HepG2 (cell line): Measurements from ENCODE around the gene RRAD. TPM values are rescaled to one million over a fixed set of nuclear protein-coding genes. Genes with fewer than 3 reads are reported as not detected.

Source experiments
- ATAC-seq: fragments of 200-7000 bp; cut with Tn5 transposase; 3 replicates; pipeline ENCODE4 v1.9.1; 2020; ENCODE audit warnings: mild to moderate bottlenecking, moderate library complexity
- BruUV-seq: library from RNA; stranded (reverse); fragments of 400-500 nt; replicated peaks from 2 replicates; lab custom pipeline; 2021; lab: Mats Ljungman, UMichigan
- CTCF ChIA-PET: fragments of 300-600 bp; formaldehyde crosslinking; extraction: SDS; loops from one replicate; lab custom pipeline; 2021; ENCODE audit warnings: low total read pairs, inconsistent platforms, low intra/inter-chr PET ratio; lab: Yijun Ruan, JAX
- POLR2A ChIA-PET: fragments of 350-600 bp; sonication (Branson Sonifier 250); formaldehyde crosslinking; loops from one replicate; lab custom pipeline; 2020; ENCODE audit warnings: antibody characterized with exemption, inconsistent platforms; lab: Yijun Ruan, JAX
- DNase-seq: peaks from one replicate; pipeline ENCODE4 v3.0.0-alpha.2; 2015; ENCODE audit warnings: low spot score
- FAIRE-seq: peaks from 3 replicates; lab custom pipeline; 2011; peaks lifted over from hg19 to GRCh38; lab: Jason Lieb, UNC
- H2AFZ ChIP-seq: one replicate; pipeline ENCODE4 v1.6.1; 2011; ENCODE audit warnings: low read length, inconsistent platforms
- H3K27ac ChIP-seq: fragments of 300-600 bp; 3 replicates; pipeline ENCODE4 v1.8.0; 2011; ENCODE audit warnings: mixed run types, mild to moderate bottlenecking, mixed read lengths, low read length, inconsistent platforms; ENCODE audit not compliant: insufficient read depth; ENCODE audit errors: extremely low read length
- H3K27me3 ChIP-seq, 2 experiments: fragments of 200-600 bp in 1 of 2; 2 replicates in 1 of 2; 3 replicates in 1 of 2; pipeline versions ENCODE4 v1.6.0 to v1.8.0; 2011; ENCODE audit warnings: low read length in 2 of 2, mild to moderate bottlenecking in 2 of 2, moderate library complexity in 2 of 2, inconsistent platforms in 1 of 2; ENCODE audit not compliant: insufficient read depth in 2 of 2, control insufficient read depth in 1 of 2
- H3K36me3 ChIP-seq, 2 experiments: fragments of 200-600 bp in 1 of 2; replicated peaks in 1 of 2; 2 replicates in 1 of 2; 3 replicates in 1 of 2; pipeline versions ENCODE4 v1.5.1 to v1.8.0; 2011; ENCODE audit warnings: low read length in 2 of 2, inconsistent platforms in 1 of 2; ENCODE audit not compliant: insufficient read depth in 2 of 2, control insufficient read depth in 1 of 2
- H3K4me1 ChIP-seq: 2 replicates; pipeline ENCODE4 v1.5.1; 2012; ENCODE audit warnings: low read length, inconsistent platforms; ENCODE audit not compliant: insufficient read depth
- H3K4me2 ChIP-seq: 2 replicates; pipeline ENCODE4 v1.6.0; 2011; ENCODE audit warnings: low read depth, low read length, inconsistent platforms
- H3K4me3 ChIP-seq, 3 experiments: fragments of 200-600 bp in 1 of 3; sonication (generic), shearing (Covaris generic) in 1 of 3; replicated peaks in 1 of 3; 2 replicates each; pipeline ENCODE4 v1.5.1; 2011 to 2016; ENCODE audit warnings: low read length in 3 of 3, inconsistent platforms in 2 of 3, low read depth in 2 of 3, mild to moderate bottlenecking in 2 of 3, control low read depth in 1 of 3, mixed read lengths in 1 of 3; ENCODE audit not compliant: insufficient read depth in 1 of 3
- H3K79me2 ChIP-seq: one replicate; pipeline ENCODE4 v1.6.1; 2011; ENCODE audit warnings: low read length, inconsistent platforms; ENCODE audit not compliant: insufficient read depth
- H3K9ac ChIP-seq: 2 replicates; pipeline ENCODE4 v1.6.0; 2011; ENCODE audit warnings: mild to moderate bottlenecking, low read depth, low read length, inconsistent platforms; ENCODE audit not compliant: insufficient read depth
- H3K9me3 ChIP-seq: 2 replicates; pipeline ENCODE4 v1.5.1; 2012; ENCODE audit warnings: mild to moderate bottlenecking, low read length
- H4K20me1 ChIP-seq: 2 replicates; pipeline ENCODE4 v1.6.0; 2011; ENCODE audit warnings: inconsistent platforms, mild to moderate bottlenecking, low read length, moderate library complexity; ENCODE audit not compliant: insufficient read depth
- BHLHE40 ChIP-seq: IDR thresholded peaks from 2 replicates; pipeline ENCODE4 v1.6.1; 2011; ENCODE audit warnings: low read length, improper control_type of control experiment
- CENPBD1 ChIP-seq: sonication (generic); formaldehyde crosslinking; IDR thresholded peaks from 2 replicates; pipeline ENCODE4 v1.8.0; 2022; ENCODE audit warnings: missing genetic modification reagents, low read depth, mild to moderate bottlenecking, borderline replicate concordance
- CENPX ChIP-seq: sonication (generic); formaldehyde crosslinking; IDR thresholded peaks from 2 replicates; pipeline ENCODE4 v1.9.0; 2021; ENCODE audit warnings: mild to moderate bottlenecking, missing genetic modification reagents, moderate library complexity
- CHD4 ChIP-seq: fragments of 200-600 bp; sonication (generic); IDR thresholded peaks from 2 replicates; pipeline ENCODE4 v1.7.0; 2017; ENCODE audit warnings: mild to moderate bottlenecking, low read length, borderline replicate concordance
- EP300 ChIP-seq, 3 experiments: sonication (generic) in 1 of 3; formaldehyde crosslinking in 1 of 3; IDR thresholded peaks; 2 replicates each; pipeline versions ENCODE4 v1.5.1 to v1.6.1; 2011 to 2020; ENCODE audit warnings: low read depth in 2 of 3, low read length in 2 of 3, borderline replicate concordance in 1 of 3, improper control_type of control experiment in 1 of 3, mild to moderate bottlenecking in 1 of 3, missing genetic modification reagents in 1 of 3, moderate library complexity in 1 of 3
- IRF9 ChIP-seq: sonication (generic); formaldehyde crosslinking; IDR thresholded peaks from 2 replicates; pipeline ENCODE4 v1.8.0; 2022; ENCODE audit warnings: missing genetic modification reagents, mild to moderate bottlenecking, borderline replicate concordance
- KDM1A ChIP-seq: IDR thresholded peaks from 2 replicates; pipeline ENCODE4 v1.6.1; 2016; ENCODE audit warnings: missing compliant biosample characterization
- MZF1 ChIP-seq: sonication (generic); formaldehyde crosslinking; IDR thresholded peaks from 2 replicates; pipeline ENCODE4 v1.8.1; 2023; ENCODE audit warnings: mild to moderate bottlenecking, missing genetic modification reagents, borderline replicate concordance
- NRL ChIP-seq: sonication (generic); formaldehyde crosslinking; IDR thresholded peaks from 2 replicates; pipeline ENCODE4 v1.5.0; 2020; ENCODE audit warnings: missing genetic modification reagents, mild to moderate bottlenecking, moderate library complexity, borderline replicate concordance
- PHF5A ChIP-seq: IDR thresholded peaks from one replicate; pipeline ENCODE4 v1.6.1; 2018; ENCODE audit warnings: low read depth, missing genetic modification reagents; ENCODE audit not compliant: unreplicated experiment
- SRY ChIP-seq: sonication (generic); formaldehyde crosslinking; IDR thresholded peaks from 2 replicates; pipeline ENCODE4 v1.8.0; 2022; ENCODE audit warnings: mild to moderate bottlenecking, missing genetic modification reagents
- TEF ChIP-seq: sonication (generic); formaldehyde crosslinking; IDR thresholded peaks from 2 replicates; pipeline ENCODE4 v1.5.0; 2020; ENCODE audit warnings: missing genetic modification reagents
- TOE1 ChIP-seq: sonication (generic); formaldehyde crosslinking; IDR thresholded peaks from 2 replicates; pipeline ENCODE4 v1.4.0; 2020; ENCODE audit warnings: mild to moderate bottlenecking, missing genetic modification reagents
- U2AF1 ChIP-seq: fragments of 200-400 bp; formaldehyde crosslinking; optimal IDR thresholded peaks from 2 replicates; pipeline ENCODE3; 2017; ENCODE audit warnings: mild to moderate bottlenecking, low read depth, low read length
- ZNF121 ChIP-seq: sonication (generic); formaldehyde crosslinking; IDR thresholded peaks from 2 replicates; pipeline ENCODE4 v1.5.0; 2020; ENCODE audit warnings: mild to moderate bottlenecking, missing genetic modification reagents
- ZNF30 ChIP-seq: sonication (generic); formaldehyde crosslinking; IDR thresholded peaks from 2 replicates; pipeline ENCODE4 v1.5.0; 2020; ENCODE audit warnings: mild to moderate bottlenecking, missing genetic modification reagents
- ZNF619 ChIP-seq: sonication (generic); formaldehyde crosslinking; IDR thresholded peaks from 2 replicates; pipeline ENCODE4 v1.4.0; 2020; ENCODE audit warnings: mild to moderate bottlenecking, missing genetic modification reagents
- ZNF746 ChIP-seq: sonication (generic); formaldehyde crosslinking; IDR thresholded peaks from 2 replicates; pipeline ENCODE4 v1.8.0; 2022; ENCODE audit warnings: mild to moderate bottlenecking, missing genetic modification reagents
- ZNF776 ChIP-seq: sonication (generic); formaldehyde crosslinking; IDR thresholded peaks from 2 replicates; pipeline ENCODE4 v1.4.0; 2020; ENCODE audit warnings: mild to moderate bottlenecking, missing genetic modification reagents
- ZNF781 ChIP-seq: sonication (generic); formaldehyde crosslinking; IDR thresholded peaks from 2 replicates; pipeline ENCODE4 v1.5.1; 2020; ENCODE audit warnings: borderline replicate concordance, mild to moderate bottlenecking, missing genetic modification reagents; ENCODE audit errors: not compliant biosample characterization
- WGBS: methylation state at CpG from one replicate; pipeline ENCODE4 v1.1.6; 2017; ENCODE audit warnings: low lambda C conversion rate; 5-methylcytosine and 5-hydroxymethylcytosine counted together
- in situ Hi-C: cut with HindIII; loops from 2 replicates; pipeline ENCODE4 v1.10.0; 2017; ENCODE audit warnings: low pct_unique_long_range_greater_than_20kb; ENCODE audit not compliant: extremely low pct_ligation_motif_present
- intact Hi-C: fragments of 100-400 bp; cut with micrococcal nuclease; formaldehyde crosslinking; loops from one replicate; pipeline ENCODE4 v1.10.0; 2022; ENCODE audit not compliant: unreplicated experiment
- polyA plus RNA-seq, 8 experiments: library from polyadenylated mRNA; depleted of rRNA in 3 of 8; stranded (reverse) in 7 of 8; unstranded in 1 of 8; fragments of >200 nt; fragmentation: Illumina TruSeq in 4 of 8; extraction: Trizol in 4 of 8; gene quantifications; 2 replicates each; pipeline versions ENCODE4 v1.2.1 to v1.2.3, GENCODE V29; 2011 to 2016; ENCODE audit warnings: low read depth in 4 of 8, missing spikeins in 1 of 8, mixed read lengths in 1 of 8; ENCODE audit not compliant: insufficient read depth in 1 of 8
- total RNA-seq, 5 experiments: library from RNA; depleted of rRNA; stranded (reverse); fragments of >200 nt; fragmentation: Illumina TruSeq; extraction: Trizol; gene quantifications; 2 replicates each; pipeline ENCODE4 v1.2.3, GENCODE V29; 2016; ENCODE audit warnings: low read depth in 1 of 5

The RRAD gene
- total and polyA plus RNA-seq, 2 of the 13 experiments (the other 11 are each of a cell fraction or from before 2014, with no cell fraction given), result 0.80 to 1.1 TPM

- no peak overlapping the region for H3K27ac ChIP-seq
- no TSS peak for BruUV-seq
- TF ChIP-seq SRY (CRISPR knock-in tag) (0 out of 2 replicates have a peak, but pooled peaks have one; percentile 67), TEF (no peak), KDM1A (CRISPR knock-in tag) (no peak), IRF9 (no peak), PHF5A (no peak), CENPBD1 (CRISPR knock-in tag) (no peak), BHLHE40 (no peak), ZNF121 (CRISPR knock-in tag) (no peak), MZF1 (CRISPR knock-in tag) (no peak), ZNF776 (CRISPR knock-in tag) (no peak), ZNF781 (CRISPR knock-in tag) (no peak), EP300 (IDR thresholded peaks at IDR 0.05; ENCODE audit: low read depth in 2 of 2, low read length in 2 of 2) (no peak), EP300 (CRISPR knock-in tag; IDR thresholded peaks at IDR 0.05; ENCODE audit: borderline replicate concordance) (no peak), ZNF30 (CRISPR knock-in tag) (no peak), CENPX (CRISPR knock-in tag) (no peak), U2AF1 (no peak), ZNF619 (CRISPR knock-in tag) (0 out of 2 replicates have a peak, but pooled peaks have one; percentile 14), TOE1 (CRISPR knock-in tag) (no peak), ZNF746 (CRISPR knock-in tag) (no peak), NRL (CRISPR knock-in tag) (peak; percentile 57; the same call in 1 of the 2 replicates), CHD4 (no peak)
These were observed 21.5 kb downstream of the RRAD start for GRCh38 chr16:66903544-66904427.

More at GRCh38 chr16:66903544-66904427, 21.5 kb downstream of the RRAD start:
- H4K20me1 ChIP-seq, result no peaks in the 10 kb centered on the region
- H3K9me3 ChIP-seq, result no peaks in the 10 kb centered on the region
- no peaks in the 10 kb centered on the region for H3K36me3 ChIP-seq
- DNase-seq, result no peak
- no peaks in the 10 kb centered on the region for H3K79me2 ChIP-seq
- FAIRE-seq, result no peak
- 0 out of 2 replicates have a peak overlapping the region, but pooled peaks have one; percentile 74 for H3K9ac ChIP-seq
- intact Hi-C loops, result no loop called here
- 48% methylated on average over 6 of the region's 11 CpGs for WGBS
- in situ Hi-C loops, result loop anchor here (5.0 kb wide), 1 partner anchor 34 kb away; the partner anchor contains the start of gene CES2
- ATAC-seq, result no peak
- H3K4me1 ChIP-seq, result peaks cover 92% of the 10 kb centered on the region
- H2AFZ ChIP-seq, result no peak overlapping the region
- POLR2A ChIA-PET, result interaction anchor here (1.1 to 10.3 kb wide), 9 partner anchors 9 to 267 kb away, joined by 3 to 86 read pairs (median 13); partner anchors contain the start of genes CDH16, CES2, CES3 and CIAO2B
- CTCF ChIA-PET, result no interaction called here
- no peaks in the 10 kb centered on the region for H3K27me3 ChIP-seq
- H3K4me2 ChIP-seq, result peak overlapping the region; percentile 82
- H3K4me3 ChIP-seq, result peak overlapping the region in 1 of 3 experiments; percentile 72; a peak in 2 of 6 replicates
